Fibroblast of lung (primary cell): ENCODE results near the gene ZFP91.
A peak's percentile ranks its signal among the peaks of the same experiment; 100 is the strongest.

Source experiments
- CTCF ChIP-seq, 2 donors: IDR thresholded peaks in 1 of 2; conservative IDR thresholded peaks in 1 of 2; 1 replicate in 1 of 2; 2 replicates in 1 of 2; pipeline ENCODE4 v1.5.1; 2011 to 2012; ENCODE audit warnings: low read length in 2 of 2, control low read depth in 1 of 2, inconsistent platforms in 1 of 2, low read depth in 1 of 2, mild to moderate bottlenecking in 1 of 2
- EZH2 ChIP-seq: IDR thresholded peaks from 2 replicates; pipeline ENCODE4 v1.5.1; 2012; ENCODE audit warnings: low read length, control low read depth, mild to moderate bottlenecking; ENCODE audit errors: missing control alignments

- peak; percentile 78 to 86 for TF ChIP-seq CTCF (conservative IDR thresholded peaks at IDR 0.05 in 1 of 2, IDR thresholded peaks at IDR 0.05 in 1 of 2; ENCODE audit: low read depth in 1 of 2, low read length in 2 of 2)
- no peak for TF ChIP-seq EZH2
These were observed 10.9 kb upstream of the ZFP91 start for GRCh38 chr11:58567889-58568512.
